ENCODE data around the gene SLC6A20. TPM values are rescaled to one million over a fixed set of nuclear protein-coding genes. Genes with fewer than 3 reads are reported as not detected.

The SLC6A20 gene
- total RNA-seq, 4 donors from 2014 or later = 13.4 to 26.1 (median 21.5) TPM

DNA sequence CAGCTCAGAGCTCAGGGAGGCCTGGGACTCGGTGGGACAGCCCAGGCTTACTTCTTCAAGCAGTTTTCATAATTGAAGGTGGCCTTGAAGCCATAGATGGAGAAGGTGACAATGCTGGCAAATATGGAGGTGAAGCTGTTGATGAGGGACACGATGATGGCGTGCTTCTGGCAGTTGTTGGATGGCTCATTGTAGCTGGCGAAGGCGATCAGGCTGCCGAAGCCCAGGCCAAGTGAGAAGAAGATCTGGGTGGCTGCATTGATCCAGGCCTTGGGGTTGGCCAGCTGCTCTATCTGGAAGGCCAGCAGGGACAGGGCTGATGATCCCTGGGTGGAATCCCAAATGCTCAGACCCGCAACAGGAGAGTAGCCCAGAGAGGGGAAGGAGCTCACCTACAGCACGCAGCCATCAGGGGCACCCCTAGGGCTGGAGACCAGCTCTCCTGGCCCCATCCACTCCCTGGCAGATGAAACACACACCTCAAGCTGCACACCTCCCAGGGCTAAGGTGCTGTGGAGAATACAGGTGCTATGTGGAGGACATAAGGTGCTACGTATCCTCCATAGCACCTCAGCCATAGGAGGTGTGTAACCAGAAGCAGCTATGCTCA lies 25.1 kb downstream of the SLC6A20 start:
- Histone ChIP-seq H3K36me3 (no peaks in the 10 kb centered on the region), H3K4me3 (no peak overlapping the region), H3K27ac (no peak overlapping the region), H3K4me1 (no peaks in the 10 kb centered on the region), H3K9me3 (peaks cover 0 to 6% (median 0%) of the 10 kb centered on the region in 4 donors), H3K27me3 (no peaks in the 10 kb centered on the region)
- no peak for DNase-seq (ENCODE audit: low spot score in 2 of 2)
- TF ChIP-seq, protein P1, sequence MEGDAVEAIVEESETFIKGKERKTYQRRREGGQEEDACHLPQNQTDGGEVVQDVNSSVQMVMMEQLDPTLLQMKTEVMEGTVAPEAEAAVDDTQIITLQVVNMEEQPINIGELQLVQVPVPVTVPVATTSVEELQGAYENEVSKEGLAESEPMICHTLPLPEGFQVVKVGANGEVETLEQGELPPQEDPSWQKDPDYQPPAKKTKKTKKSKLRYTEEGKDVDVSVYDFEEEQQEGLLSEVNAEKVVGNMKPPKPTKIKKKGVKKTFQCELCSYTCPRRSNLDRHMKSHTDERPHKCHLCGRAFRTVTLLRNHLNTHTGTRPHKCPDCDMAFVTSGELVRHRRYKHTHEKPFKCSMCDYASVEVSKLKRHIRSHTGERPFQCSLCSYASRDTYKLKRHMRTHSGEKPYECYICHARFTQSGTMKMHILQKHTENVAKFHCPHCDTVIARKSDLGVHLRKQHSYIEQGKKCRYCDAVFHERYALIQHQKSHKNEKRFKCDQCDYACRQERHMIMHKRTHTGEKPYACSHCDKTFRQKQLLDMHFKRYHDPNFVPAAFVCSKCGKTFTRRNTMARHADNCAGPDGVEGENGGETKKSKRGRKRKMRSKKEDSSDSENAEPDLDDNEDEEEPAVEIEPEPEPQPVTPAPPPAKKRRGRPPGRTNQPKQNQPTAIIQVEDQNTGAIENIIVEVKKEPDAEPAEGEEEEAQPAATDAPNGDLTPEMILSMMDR (IDR thresholded peaks at IDR 0.05) = no peak
- TF ChIP-seq POLR2A (IDR thresholded peaks at IDR 0.05) = no peak
- TF ChIP-seq EP300 (IDR thresholded peaks at IDR 0.05) = no peak
- 88 to 93% methylated on average over 9 of the region's 9 CpGs for WGBS, 2 donors

DNA sequence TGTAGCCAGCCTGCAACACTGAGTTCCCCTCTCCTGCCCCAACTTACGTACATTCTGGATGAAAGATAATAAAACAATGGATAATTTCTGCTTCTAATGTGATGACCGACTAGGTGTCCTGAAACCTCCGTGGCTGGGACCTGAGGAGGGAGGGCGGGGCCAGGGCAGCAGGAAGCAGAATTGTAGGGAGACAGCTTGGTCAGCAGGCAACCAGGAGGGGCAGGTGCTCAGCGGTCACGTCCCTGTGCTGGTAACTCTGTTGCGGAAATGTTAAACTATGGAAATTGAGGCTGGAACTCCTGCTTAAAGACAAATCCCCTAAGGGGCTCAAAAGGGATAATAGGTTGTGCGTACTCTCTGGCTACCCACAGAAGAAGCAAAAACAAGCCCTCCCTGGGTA lies 30.4 kb downstream of the SLC6A20 start:
- 85 to 88% methylated on average over 8 of the region's 8 CpGs for WGBS, 2 donors
- Histone ChIP-seq H3K9me3 (peaks cover 0 to 6% (median 0%) of the 10 kb centered on the region in 4 donors), H3K27me3 (no peaks in the 10 kb centered on the region), H3K4me1 (peaks cover 0 to 20% (median 0%) of the 10 kb centered on the region in 4 donors), H3K4me3 (no peak overlapping the region), H3K36me3 (no peaks in the 10 kb centered on the region), H3K27ac (no peak overlapping the region)
- DNase-seq (ENCODE audit: low spot score in 2 of 2) = no peak
- TF ChIP-seq EP300 (IDR thresholded peaks at IDR 0.05) = no peak
- no peak for TF ChIP-seq POLR2A (IDR thresholded peaks at IDR 0.05)
- TF ChIP-seq, protein P1 (IDR thresholded peaks at IDR 0.05) = no peak

DNA sequence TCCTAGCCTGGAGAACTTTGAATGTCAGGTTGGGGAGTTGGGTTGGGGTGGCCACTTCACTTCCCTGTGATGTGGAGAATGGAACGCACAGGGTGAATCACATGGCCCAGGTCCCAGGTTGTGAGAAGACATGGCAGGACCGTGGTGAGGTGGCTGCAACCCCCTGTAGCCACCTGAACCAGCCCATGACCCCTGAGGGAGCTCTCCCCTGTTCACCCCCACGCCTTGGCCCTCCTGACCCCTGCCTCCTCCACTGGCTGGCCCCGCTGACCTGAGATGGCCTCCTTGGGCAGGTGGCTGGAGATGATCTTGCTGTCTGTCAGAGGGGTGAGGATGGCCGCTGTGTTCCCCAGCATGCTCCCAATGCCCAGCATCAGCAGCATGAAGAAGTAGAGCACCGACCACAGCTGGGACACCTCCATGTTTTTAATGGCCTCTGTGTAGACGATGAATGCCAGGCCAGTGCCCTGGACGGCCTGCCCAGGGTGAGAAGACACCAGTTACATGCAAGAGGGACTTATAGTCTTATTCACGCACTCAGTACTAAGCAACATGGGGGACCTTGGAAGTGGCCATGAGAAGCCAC lies 31.0 kb downstream of the SLC6A20 start:
- Histone ChIP-seq H3K4me3 (no peak overlapping the region), H3K4me1 (peaks cover 0 to 20% (median 0%) of the 10 kb centered on the region in 4 donors), H3K27me3 (no peaks in the 10 kb centered on the region), H3K27ac (no peak overlapping the region), H3K36me3 (no peaks in the 10 kb centered on the region), H3K9me3 (peaks cover 0 to 6% (median 0%) of the 10 kb centered on the region in 4 donors)
- DNase-seq (ENCODE audit: low spot score in 2 of 2) = no peak
- WGBS, 2 donors = 88 to 91% methylated on average over 9 of the region's 9 CpGs
- TF ChIP-seq, protein P1 (IDR thresholded peaks at IDR 0.05) = no peak
- TF ChIP-seq EP300 (IDR thresholded peaks at IDR 0.05) = no peak
- no peak for TF ChIP-seq POLR2A (IDR thresholded peaks at IDR 0.05)

DNA sequence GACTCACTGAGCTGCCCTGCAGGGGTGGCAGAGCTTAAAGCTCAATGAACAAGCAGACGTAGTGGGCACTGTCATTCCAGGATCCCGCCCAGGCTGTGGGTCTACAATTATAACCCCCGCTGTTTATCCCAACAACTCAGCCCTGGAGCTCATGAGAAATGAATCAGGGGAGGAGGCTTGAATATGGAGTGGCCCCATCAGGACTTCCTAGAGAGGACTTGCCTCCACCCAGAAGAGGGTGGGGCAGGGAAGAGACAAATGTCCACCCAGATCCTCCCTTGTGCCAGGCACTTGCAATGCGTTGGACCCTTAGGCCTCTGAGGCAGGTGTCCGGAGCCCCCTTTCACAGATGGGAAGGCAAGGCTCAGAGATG lies 33.0 kb downstream of the SLC6A20 start:
- Histone ChIP-seq H3K27me3 (no peaks in the 10 kb centered on the region), H3K36me3 (no peaks in the 10 kb centered on the region), H3K4me3 (no peak overlapping the region), H3K27ac (no peak overlapping the region), H3K9me3 (peaks cover 0 to 6% (median 0%) of the 10 kb centered on the region in 4 donors), H3K4me1 (peaks cover 0 to 20% (median 0%) of the 10 kb centered on the region in 4 donors)
- DNase-seq (ENCODE audit: low spot score in 2 of 2) = no peak
- TF ChIP-seq POLR2A (IDR thresholded peaks at IDR 0.05) = no peak
- TF ChIP-seq EP300 (IDR thresholded peaks at IDR 0.05) = no peak
- TF ChIP-seq, protein P1 (IDR thresholded peaks at IDR 0.05) = no peak
- WGBS, 2 donors = 87 to 91% methylated on average over 3 to 5 of the region's 5 CpGs

DNA sequence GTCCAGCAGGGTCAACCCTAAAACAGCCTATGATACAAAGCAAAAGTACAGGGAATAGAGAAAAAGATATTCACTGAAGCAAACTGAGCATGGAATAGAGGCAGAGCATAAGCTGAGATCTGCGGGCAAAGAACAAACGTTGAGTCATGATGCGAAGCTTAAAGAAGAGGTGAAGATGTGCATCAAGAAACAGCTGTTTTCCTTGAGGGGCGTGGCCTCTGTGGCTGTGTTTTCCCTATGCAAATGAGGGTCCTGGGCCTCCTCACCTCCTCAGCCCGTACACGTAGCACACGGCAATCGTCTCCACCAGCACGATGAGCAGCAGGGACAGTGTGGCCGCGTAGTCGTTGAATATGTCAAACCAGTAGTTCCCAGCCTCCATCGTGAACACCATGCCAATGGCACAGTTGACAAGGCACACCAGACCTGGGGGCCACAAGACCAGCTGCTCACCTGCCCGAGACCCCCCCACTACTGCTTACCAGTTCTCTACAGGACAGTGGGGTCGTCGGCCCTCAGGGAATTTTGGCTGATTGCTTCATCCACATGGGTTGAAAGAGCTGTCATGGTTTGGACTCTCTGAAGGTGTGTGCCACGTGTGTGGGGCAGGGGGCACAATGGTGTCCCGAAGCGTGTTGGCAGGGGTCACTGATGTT lies 33.6 kb downstream of the SLC6A20 start:
- H3K4me1 ChIP-seq = peaks cover 0 to 20% (median 0%) of the 10 kb centered on the region in 4 donors
- no peak for DNase-seq (ENCODE audit: low spot score in 2 of 2)
- H3K9me3 ChIP-seq = peaks cover 0 to 6% (median 0%) of the 10 kb centered on the region in 4 donors
- H3K27me3 ChIP-seq = no peaks in the 10 kb centered on the region
- TF ChIP-seq POLR2A (IDR thresholded peaks at IDR 0.05) (no peak), EP300 (IDR thresholded peaks at IDR 0.05) (no peak)
- TF ChIP-seq, protein P1 (IDR thresholded peaks at IDR 0.05) = no peak
- no peak overlapping the region for H3K27ac ChIP-seq
- no peak overlapping the region for H3K4me3 ChIP-seq
- 82 to 86% methylated on average over 19 of the region's 19 CpGs for WGBS, 2 donors
- H3K36me3 ChIP-seq = no peaks in the 10 kb centered on the region
